Tibial nerve (tissue), 4 donors: ENCODE results near the gene MINDY4. TPM values are rescaled to one million over a fixed set of nuclear protein-coding genes. Genes with fewer than 3 reads are reported as not detected.

Experiments used
- DNase-seq, 2 donors: peaks; one replicate each; pipeline ENCODE4 v3.0.0-alpha.2; 2019; ENCODE audit warnings: low spot score in 2 of 2
- H3K27ac ChIP-seq, 4 donors: fragments of 200-600 bp; sonication (generic) in 3 of 4; one replicate each; pipeline ENCODE4 v1.5.1; 2017 to 2019; ENCODE audit warnings: mild to moderate bottlenecking in 1 of 4
- H3K27me3 ChIP-seq, 2 donors: fragments of 200-600 bp; sonication (generic) in 1 of 2; one replicate each; pipeline versions ENCODE4 v1.5.1 to v1.6.0; 2017 to 2019
- H3K36me3 ChIP-seq, 3 donors: fragments of 200-600 bp; sonication (generic); one replicate each; pipeline ENCODE4 v1.5.1; 2018 to 2019
- H3K4me1 ChIP-seq, 4 donors: fragments of 200-600 bp; sonication (generic) in 3 of 4; one replicate each; pipeline ENCODE4 v1.5.1; 2017 to 2019
- H3K4me3 ChIP-seq, 4 donors: fragments of 200-600 bp; sonication (generic) in 3 of 4; one replicate each; pipeline ENCODE4 v1.5.1; 2017 to 2019; ENCODE audit warnings: mild to moderate bottlenecking in 1 of 4, moderate library complexity in 1 of 4
- H3K9me3 ChIP-seq, 4 donors: fragments of 200-600 bp; sonication (generic) in 3 of 4; one replicate each; pipeline ENCODE4 v1.5.1; 2017 to 2019
- CTCF ChIP-seq, 5 experiments: fragments of 200-600 bp in 3 of 5; fragments of 450-650 bp in 2 of 5; sonication (generic) in 3 of 5; IDR thresholded peaks; one replicate each; pipeline ENCODE4 v1.5.1; 2016 to 2019; ENCODE audit warnings: antibody characterized with exemption in 5 of 5, mild to moderate bottlenecking in 3 of 5, moderate library complexity in 2 of 5
- EP300 ChIP-seq, 2 donors: sonication (generic); formaldehyde crosslinking; IDR thresholded peaks; one replicate each; pipeline ENCODE4 v1.6.1; 2017; ENCODE audit warnings: antibody characterized with exemption in 2 of 2, mild to moderate bottlenecking in 1 of 2
- POLR2A ChIP-seq, 2 donors: fragments of 450-650 bp; IDR thresholded peaks; one replicate each; pipeline ENCODE4 v1.6.1; 2017; ENCODE audit warnings: antibody characterized with exemption in 2 of 2, mild to moderate bottlenecking in 2 of 2, moderate library complexity in 2 of 2
- WGBS, 2 donors: methylation state at CpG; one replicate each; pipeline ENCODE4 v1.1.5; 2018; 5-methylcytosine and 5-hydroxymethylcytosine counted together
- total RNA-seq, 4 donors: library from RNA; depleted of rRNA; stranded (reverse); fragments of >200 nt; gene quantifications; one replicate each; pipeline ENCODE4 v1.1.0, GENCODE V29; 2016

The MINDY4 gene
- total RNA-seq, 4 donors from 2014 or later = 17.1 to 21.6 (median 19.9) TPM

GRCh38 chr7:30920584-30921539, 149.6 kb downstream of the MINDY4 start:
- H3K4me3 ChIP-seq = no peak overlapping the region
- H3K27me3 ChIP-seq = no peaks in the 10 kb centered on the region
- H3K9me3 ChIP-seq = no peaks in the 10 kb centered on the region
- peaks cover 0 to 35% (median 0%) of the 10 kb centered on the region in 3 donors for H3K36me3 ChIP-seq
- DNase-seq = peak in 1 of 2 donors; percentile 9
- peaks cover 0 to 55% (median 3%) of the 10 kb centered on the region in 4 donors for H3K4me1 ChIP-seq
- no peak for TF ChIP-seq POLR2A (IDR thresholded peaks at IDR 0.05)
- TF ChIP-seq CTCF (IDR thresholded peaks at IDR 0.05) = no peak
- no peak for TF ChIP-seq EP300 (IDR thresholded peaks at IDR 0.05)
- WGBS, 2 donors = 62 to 65% methylated on average over 8 to 9 of the region's 9 CpGs
- H3K27ac ChIP-seq = peak overlapping the region in 3 of 4 donors; percentile 19 to 72 (median 43)

DNA sequence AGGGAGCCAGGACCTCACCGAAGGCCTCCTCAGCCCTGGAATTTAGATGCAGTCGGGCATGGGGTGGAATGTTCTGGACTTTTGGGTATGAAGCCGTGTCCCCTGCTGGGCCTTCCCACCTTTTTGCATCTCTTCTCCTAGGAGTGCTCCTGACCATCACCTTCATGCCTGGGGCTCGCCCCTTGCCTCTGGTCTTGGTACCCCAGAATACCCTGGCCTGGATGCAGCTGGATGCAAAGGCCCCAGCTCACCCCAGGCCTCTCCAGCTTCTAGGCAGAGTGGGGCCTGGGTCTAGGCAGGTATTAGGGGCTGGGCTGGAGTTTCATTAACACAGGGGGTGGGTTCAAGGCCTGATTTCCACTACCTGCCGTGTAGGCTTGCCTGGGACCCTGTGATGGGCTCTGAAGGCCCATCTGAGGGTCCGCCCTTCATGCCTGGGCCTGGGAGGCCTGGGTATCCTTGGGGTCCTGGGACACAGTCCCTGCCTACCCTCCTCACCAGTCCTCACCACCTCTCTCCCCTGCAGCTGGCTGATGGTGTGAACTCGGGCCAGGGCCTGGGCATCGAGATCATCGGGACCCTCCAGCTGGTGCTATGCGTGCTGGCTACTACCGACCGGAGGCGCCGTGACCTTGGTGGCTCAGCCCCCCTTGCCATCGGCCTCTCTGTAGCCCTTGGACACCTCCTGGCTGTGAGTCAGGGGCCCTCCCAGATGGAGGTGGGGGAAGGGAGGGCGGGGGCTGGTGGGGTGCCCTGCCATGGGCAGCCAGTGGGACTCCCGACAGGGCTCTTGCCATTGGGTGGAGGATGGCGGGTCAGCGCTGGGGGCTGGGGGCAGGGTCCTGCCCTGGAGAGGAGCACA, 150.6 kb downstream of the MINDY4 start:
- Histone ChIP-seq H3K4me3 (no peak overlapping the region), H3K27ac (peak overlapping the region in 2 of 4 donors; percentile 43 to 72), H3K27me3 (no peaks in the 10 kb centered on the region), H3K9me3 (peaks cover 0 to 3% (median 0%) of the 10 kb centered on the region in 4 donors), H3K4me1 (peaks cover 0 to 46% (median 3%) of the 10 kb centered on the region in 4 donors), H3K36me3 (peaks cover 0 to 44% (median 0%) of the 10 kb centered on the region in 3 donors)
- no peak for TF ChIP-seq POLR2A (IDR thresholded peaks at IDR 0.05)
- no peak for TF ChIP-seq CTCF (IDR thresholded peaks at IDR 0.05)
- TF ChIP-seq EP300 (IDR thresholded peaks at IDR 0.05) = no peak
- peak in 1 of 2 donors; percentile 5 for DNase-seq
- WGBS, 2 donors = 83 to 86% methylated on average over 13 to 19 of the region's 19 CpGs

- Histone ChIP-seq H3K4me3 (no peak overlapping the region), H3K27ac (peak overlapping the region in 2 of 4 donors; percentile 43 to 72)
These were observed 151.4 kb downstream of the MINDY4 start for GRCh38 chr7:30922596-30922995.

DNA sequence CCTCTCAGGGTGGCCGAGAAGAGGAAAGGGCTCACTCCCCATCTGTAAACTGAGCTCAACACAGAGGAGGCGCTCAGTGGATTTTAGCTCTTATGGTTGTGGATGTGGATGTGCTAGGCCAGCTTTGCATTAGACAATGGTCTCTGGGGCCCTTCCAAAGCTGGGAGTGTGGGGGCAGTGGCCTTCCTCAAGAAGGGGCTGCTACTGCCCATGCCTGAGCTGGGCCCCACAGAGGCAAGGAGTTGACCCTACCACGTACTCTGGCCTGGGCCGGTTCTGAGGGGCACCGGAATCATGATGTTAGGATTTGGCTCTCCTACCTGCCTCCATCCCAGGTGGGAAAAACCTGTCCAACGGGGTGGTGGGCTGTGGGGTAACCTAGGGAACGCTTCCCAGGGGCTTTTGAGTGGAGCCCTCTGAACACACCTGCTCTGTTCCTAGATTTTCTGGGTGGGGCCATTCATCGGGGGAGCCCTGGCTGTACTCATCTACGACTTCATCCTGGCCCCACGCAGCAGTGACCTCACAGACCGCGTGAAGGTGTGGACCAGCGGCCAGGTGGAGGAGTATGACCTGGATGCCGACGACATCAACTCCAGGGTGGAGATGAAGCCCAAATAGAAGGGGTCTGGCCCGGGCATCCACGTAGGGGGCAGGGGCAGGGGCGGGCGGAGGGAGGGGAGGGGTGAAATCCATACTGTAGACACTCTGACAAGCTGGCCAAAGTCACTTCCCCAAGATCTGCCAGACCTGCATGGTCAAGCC, 152.0 kb downstream of the MINDY4 start:
- WGBS, 2 donors = 91 to 93% methylated on average over 19 of the region's 19 CpGs
- TF ChIP-seq EP300 (IDR thresholded peaks at IDR 0.05) (no peak), CTCF (IDR thresholded peaks at IDR 0.05) (no peak), POLR2A (IDR thresholded peaks at IDR 0.05) (no peak)
- no peak overlapping the region for H3K27ac ChIP-seq
- no peak overlapping the region for H3K4me3 ChIP-seq
- peaks cover 0 to 12% (median 0%) of the 10 kb centered on the region in 4 donors for H3K9me3 ChIP-seq
- peaks cover 0 to 34% (median 2%) of the 10 kb centered on the region in 4 donors for H3K4me1 ChIP-seq
- no peaks in the 10 kb centered on the region for H3K27me3 ChIP-seq
- peaks cover 0 to 49% (median 0%) of the 10 kb centered on the region in 3 donors for H3K36me3 ChIP-seq
- DNase-seq = peak; percentile 3

More at GRCh38 chr7:30922596-30922995, 151.4 kb downstream of the MINDY4 start:
- Histone ChIP-seq H3K4me1 (peaks cover 0 to 40% (median 3%) of the 10 kb centered on the region in 4 donors), H3K36me3 (peaks cover 0 to 49% (median 0%) of the 10 kb centered on the region in 3 donors), H3K9me3 (peaks cover 0 to 12% (median 0%) of the 10 kb centered on the region in 4 donors), H3K27me3 (no peaks in the 10 kb centered on the region)
- TF ChIP-seq CTCF (IDR thresholded peaks at IDR 0.05) (no peak), POLR2A (IDR thresholded peaks at IDR 0.05) (no peak), EP300 (IDR thresholded peaks at IDR 0.05) (no peak)
- WGBS, 2 donors = 93 to 98% methylated on average over 9 of the region's 9 CpGs
- peak in 1 of 2 donors; percentile 1 for DNase-seq
